ENCODE data around the gene ILKAP.

Gene ILKAP

GRCh38 chr2:238166391-238167343 is 36.8 kb downstream of the ILKAP start:
- no peak for DNase-seq (ENCODE audit: low read depth)

GRCh38 chr2:238165288-238165921 is 38.1 kb downstream of the ILKAP start:
- no peak for DNase-seq (ENCODE audit: low read depth)

- no peak for DNase-seq (ENCODE audit: low read depth)
Measured at GRCh38 chr2:238164906-238165287, 38.6 kb downstream of the ILKAP start.

- DNase-seq (ENCODE audit: low read depth), result no peak
Measured at GRCh38 chr2:238163481-238164198, 39.9 kb downstream of the ILKAP start.

- DNase-seq (ENCODE audit: low read depth), result no peak
Measured at GRCh38 chr2:238162846-238163441, 40.6 kb downstream of the ILKAP start.

DNA sequence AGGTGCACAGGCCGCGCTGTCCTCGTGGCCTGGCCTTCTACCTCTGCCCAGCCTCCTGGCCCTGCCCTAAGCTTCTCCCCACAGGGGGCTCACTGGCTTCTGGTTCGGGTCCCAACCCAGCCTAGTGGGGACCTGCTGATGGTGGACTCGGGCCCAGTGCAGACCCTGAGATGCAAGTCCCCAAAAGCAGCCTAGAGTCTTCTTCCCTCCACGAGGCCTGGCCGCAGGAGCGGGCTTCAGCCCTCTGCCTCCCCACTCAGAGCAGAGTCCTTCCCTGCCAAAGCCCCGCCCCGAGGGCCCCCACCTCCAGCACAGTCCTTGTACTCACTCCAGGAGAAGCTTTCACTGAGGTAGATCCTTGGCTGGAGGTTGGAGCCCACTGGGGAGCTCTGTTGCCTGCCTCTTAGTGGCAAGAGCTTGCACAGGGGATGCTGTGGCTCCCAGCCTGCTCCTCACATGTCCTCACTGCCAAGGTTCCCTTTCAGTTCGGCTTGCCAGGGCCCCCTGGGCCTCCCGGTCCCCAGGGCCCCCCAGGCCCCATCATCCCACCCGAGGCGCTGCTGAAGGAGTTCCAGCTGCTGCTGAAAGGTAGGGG is 41.1 kb downstream of the ILKAP start:
- no peak for DNase-seq (ENCODE audit: low read depth)

DNA sequence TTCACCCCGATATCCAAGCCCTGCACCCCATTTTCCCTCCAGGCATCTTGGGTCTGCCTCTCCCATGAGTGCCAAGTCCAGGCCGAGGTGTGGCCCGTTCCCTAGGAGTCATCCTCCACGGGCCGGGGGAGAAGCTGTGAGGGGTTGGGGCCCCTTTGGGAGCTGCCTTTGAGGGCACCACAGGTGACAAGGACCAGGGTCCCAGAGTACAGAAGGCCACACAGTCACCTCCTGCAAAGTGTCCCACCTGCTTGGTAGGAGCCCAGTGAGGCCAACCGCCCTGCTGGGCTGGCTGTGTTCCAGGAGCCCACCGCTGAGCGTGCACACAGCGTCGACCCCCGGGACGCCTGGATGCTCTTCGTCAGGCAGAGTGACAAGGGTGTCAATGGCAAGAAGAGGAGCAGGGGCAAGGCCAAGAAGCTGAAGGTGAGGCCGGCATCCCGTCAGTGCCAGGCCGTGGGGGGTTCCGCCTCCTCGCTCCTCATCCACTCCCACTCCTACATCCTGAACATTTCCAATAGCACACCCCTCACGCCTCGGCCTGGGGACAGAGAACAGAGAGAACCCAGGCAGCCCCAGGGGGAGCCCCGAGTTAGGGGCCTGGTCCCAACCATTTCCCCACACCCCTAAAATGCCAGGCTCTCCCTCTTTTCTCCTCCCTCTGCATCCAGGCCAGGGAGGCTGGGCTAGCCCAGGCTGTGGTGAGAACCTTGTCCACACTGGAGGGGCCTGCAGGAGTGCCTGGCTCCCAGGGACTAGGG is 42.0 kb downstream of the ILKAP start:
- DNase-seq (ENCODE audit: low read depth), result no peak

- DNase-seq (ENCODE audit: low read depth), result no peak
Measured at GRCh38 chr2:238160206-238161129, 43.0 kb downstream of the ILKAP start.

DNA sequence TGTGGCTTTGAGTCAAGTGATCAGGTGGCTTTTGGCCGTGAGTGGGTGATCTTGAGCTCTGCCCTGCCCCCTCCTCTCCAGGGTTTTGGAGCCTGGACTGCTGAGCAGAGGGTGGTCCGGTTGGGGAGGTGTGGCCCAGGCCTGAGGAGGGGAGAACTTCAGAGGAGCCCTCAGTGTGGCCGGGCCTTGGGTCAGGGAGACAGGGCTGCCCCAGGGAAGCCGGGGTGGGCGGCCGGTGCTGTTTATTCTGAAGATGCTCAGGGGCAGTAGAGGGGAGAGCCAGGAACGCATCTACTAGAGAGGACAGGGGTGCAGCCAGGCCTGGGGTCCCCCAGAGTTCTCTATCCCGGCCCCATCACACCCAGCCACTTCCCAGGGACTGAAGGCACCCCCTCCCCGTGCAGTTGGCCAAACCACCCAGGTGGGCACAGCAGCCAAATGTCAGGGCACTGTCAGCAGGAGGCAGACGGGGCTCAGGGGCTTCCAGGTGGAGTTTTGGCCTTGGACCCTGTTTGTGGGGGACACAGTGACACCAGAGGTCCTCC is 43.8 kb downstream of the ILKAP start:
- DNase-seq (ENCODE audit: low read depth), result no peak

DNA sequence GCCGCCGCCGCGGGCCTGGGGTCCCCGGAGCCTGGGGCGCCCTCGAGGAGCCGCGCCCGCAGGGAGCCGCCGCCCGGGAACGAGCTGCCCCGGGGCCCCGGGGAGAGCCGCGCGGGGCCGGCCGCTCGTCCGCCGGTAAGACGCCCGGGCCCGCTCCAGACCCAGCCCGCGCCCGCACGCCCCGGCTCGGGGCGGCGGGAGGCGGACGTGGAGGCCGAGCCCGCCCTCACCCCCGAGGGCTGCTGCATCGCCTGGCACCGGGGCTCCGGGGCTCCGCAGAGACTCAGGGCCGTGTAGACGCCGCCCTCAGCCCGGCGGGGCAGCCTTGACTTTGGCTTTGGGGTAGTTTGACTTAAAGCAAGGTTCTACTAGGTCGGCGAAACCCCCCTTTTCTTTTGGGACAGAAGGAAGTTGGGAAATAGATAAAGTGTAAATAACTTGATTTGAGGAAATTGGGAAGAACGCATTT is 44.4 kb downstream of the ILKAP start:
- DNase-seq (ENCODE audit: low read depth), result no peak

- no peak for DNase-seq (ENCODE audit: low read depth)
Measured at GRCh38 chr2:238158509-238159070, 44.9 kb downstream of the ILKAP start, which contains the start of gene ERFE. ERFE (plus strand) TSS chr2:238158970; CDS start chr2:238159008, 38 bp downstream.

GRCh38 chr2:238158018-238158508 is 45.4 kb downstream of the ILKAP start:
- DNase-seq (ENCODE audit: low read depth), result no peak

GRCh38 chr2:238157506-238158017 is 45.9 kb downstream of the ILKAP start:
- no peak for DNase-seq (ENCODE audit: low read depth)

GRCh38 chr2:238155761-238156694 is 47.5 kb downstream of the ILKAP start:
- no peak for DNase-seq (ENCODE audit: low read depth)

DNA sequence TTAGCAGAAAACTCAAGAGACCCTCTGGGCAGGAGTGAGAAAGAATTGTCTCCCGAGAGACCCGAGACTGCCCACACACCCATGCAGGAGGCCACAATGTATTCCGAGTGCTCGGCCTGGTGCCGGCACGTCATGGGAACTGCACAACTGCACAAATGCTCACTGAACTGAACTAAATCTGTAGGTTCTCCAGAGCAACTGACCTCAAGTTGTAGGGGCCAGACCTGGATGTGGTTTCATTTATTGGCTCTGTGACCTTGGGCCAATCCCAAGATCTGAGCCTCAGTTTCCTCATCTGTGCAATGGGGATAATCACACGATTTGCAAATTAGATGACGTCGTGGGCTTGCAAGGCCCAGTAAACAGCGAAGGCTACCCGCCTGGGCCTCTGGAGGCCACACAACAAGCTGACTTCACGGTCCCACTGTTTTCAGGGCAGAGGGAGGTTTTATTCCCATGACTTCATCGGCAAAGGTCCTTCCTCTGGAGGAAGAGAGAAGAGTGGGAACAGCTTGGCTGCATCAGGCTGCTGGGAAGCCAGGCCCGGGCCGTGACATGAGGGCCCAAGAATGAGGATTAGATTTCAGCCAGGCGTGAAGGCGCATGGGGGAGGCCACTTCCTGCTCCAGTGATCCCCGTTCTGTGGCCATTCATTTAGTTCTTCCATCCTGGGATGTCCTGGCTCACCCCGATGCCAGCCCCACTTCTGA is 48.3 kb downstream of the ILKAP start:
- DNase-seq (ENCODE audit: low read depth), result no peak

DNA sequence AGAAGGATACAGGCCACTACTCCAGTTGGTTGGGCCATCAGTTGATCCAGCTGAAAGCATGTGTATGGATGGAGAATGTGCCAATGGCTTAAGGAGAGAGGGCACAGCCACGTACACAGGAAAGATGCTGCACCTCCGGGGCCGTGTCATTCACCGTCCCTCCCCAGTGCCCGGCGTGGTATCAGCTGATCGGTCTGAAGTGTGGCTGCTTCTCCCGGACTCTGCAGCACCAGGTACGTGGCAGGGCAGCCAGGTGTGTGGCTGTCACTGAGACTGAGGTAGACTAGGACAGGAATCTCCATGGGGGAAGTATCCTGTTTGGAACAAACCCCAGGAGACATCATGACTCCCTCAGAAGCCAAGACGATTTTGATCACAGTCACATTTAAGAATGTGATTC is 48.9 kb downstream of the ILKAP start:
- no peak for DNase-seq (ENCODE audit: low read depth)
